Measurements from ENCODE around the gene ACTA1. TPM values are rescaled to one million over a fixed set of nuclear protein-coding genes. Genes with fewer than 3 reads are reported as not detected.

The ACTA1 gene
- total and polyA plus RNA-seq, 2 of the 8 experiments (the other 6 are each of a cell fraction or from before 2014, with no cell fraction given) = 23.5 to 58.2 TPM

DNA sequence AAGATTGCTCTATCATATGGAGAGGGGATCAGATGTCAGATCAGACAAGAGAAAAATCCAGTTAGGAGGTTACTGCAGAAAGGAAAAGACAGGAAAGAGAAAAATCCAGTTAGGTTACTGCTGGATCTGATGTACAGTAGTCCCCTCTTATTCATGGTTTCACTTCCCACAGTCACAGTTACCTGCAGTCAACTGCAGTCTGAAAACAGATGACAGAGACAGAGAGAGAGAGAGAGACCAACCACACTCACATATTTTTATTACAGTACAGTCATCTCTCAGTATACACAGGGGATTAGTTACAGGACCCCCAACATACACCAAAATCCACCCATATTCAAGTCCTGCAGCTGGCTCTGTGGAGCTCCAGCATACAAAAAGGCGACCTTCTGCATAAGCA is 45.0 kb upstream of the ACTA1 start:
- Histone ChIP-seq H3K36me3 (ENCODE audit: control insufficient read depth in 2 of 4, insufficient read depth in 4 of 4, low read length in 3 of 4) (peaks cover 3 to 57% (median 22%) of the 10 kb centered on the region in 4 experiments; a peak in 6 of 8 replicates), H3K4ac (replicated peaks; ENCODE audit: insufficient read length, low read depth, low read length) (no peak overlapping the region), H3K79me1 (ENCODE audit: low read depth, low read length) (no peaks in the 10 kb centered on the region), H3K14ac (ENCODE audit: insufficient read length) (no peak overlapping the region), H3K4me1 (replicated peaks in 1 of 4; ENCODE audit: control insufficient read depth in 3 of 4, insufficient read depth in 4 of 4, low read length in 3 of 4) (no peaks in the 10 kb centered on the region), H3K23ac (ENCODE audit: insufficient read length) (no peak overlapping the region), H4K5ac (ENCODE audit: insufficient read length, low read depth, low read length) (no peak overlapping the region), H2BK12ac (ENCODE audit: low read depth, low read length) (no peak overlapping the region), H3K4me2 (ENCODE audit: insufficient read depth in 1 of 2, low read depth in 2 of 2, low read length in 2 of 2) (no peak overlapping the region), H2BK15ac (ENCODE audit: low read length) (no peak overlapping the region), H3K4me3 (ENCODE audit: extremely low read depth in 1 of 4, insufficient read depth in 2 of 4, low read depth in 3 of 4, low read length in 4 of 4) (no peak overlapping the region), H3K9ac (replicated peaks in 1 of 4; ENCODE audit: extremely low read depth in 1 of 4, low read depth in 3 of 4, low read length in 3 of 4) (no peak overlapping the region), H3K9me3 (ENCODE audit: insufficient read depth in 2 of 2, low read depth in 1 of 2, low read length in 1 of 2) (no peaks in the 10 kb centered on the region), H3K27me3 (replicated peaks in 1 of 4; ENCODE audit: control insufficient read depth in 3 of 4, extremely low read depth in 1 of 4, insufficient read depth in 3 of 4, low read length in 3 of 4) (no peaks in the 10 kb centered on the region), H4K8ac (ENCODE audit: extremely low read depth, insufficient read depth, low read length) (no peak overlapping the region), H3K79me2 (ENCODE audit: control insufficient read depth in 1 of 2, insufficient read depth in 2 of 2, low read length in 2 of 2) (no peaks in the 10 kb centered on the region), H4K20me1 (replicated peaks in 1 of 2; ENCODE audit: control insufficient read depth in 1 of 2, insufficient read depth in 2 of 2, low read length in 2 of 2) (no peaks in the 10 kb centered on the region), H2AFZ (ENCODE audit: low read length) (no peak overlapping the region), H2BK120ac (replicated peaks; ENCODE audit: low read depth, low read length) (no peak overlapping the region), H3K23me2 (ENCODE audit: low read depth, low read length) (no peaks in the 10 kb centered on the region), H2AK5ac (ENCODE audit: low read depth, low read length) (no peak overlapping the region), H4K91ac (replicated peaks; ENCODE audit: insufficient read length, low read length) (no peak overlapping the region), H3K18ac (ENCODE audit: extremely low read depth, low read length) (no peak overlapping the region), H2BK5ac (ENCODE audit: low read depth, low read length) (no peak overlapping the region), H3K56ac (replicated peaks; ENCODE audit: insufficient read length, low read depth, low read length) (no peak overlapping the region), H2BK20ac (ENCODE audit: low read length) (no peak overlapping the region), H3K27ac (ENCODE audit: low read depth, low read length) (no peak overlapping the region)
- ChIA-PET CTCF (ENCODE audit: partially characterized antibody) (interaction anchor here (0.6 to 6.6 kb wide), 4 partner anchors 10 to 227 kb away, joined by 3 to 69 read pairs (median 3); no protein-coding TSS in a partner anchor), POLR2A (ENCODE audit: partially characterized antibody) (interaction anchor here (2.0 kb wide), 1 partner anchor 29 kb away, joined by 6 read pairs; the partner anchor contains the start of gene NUP133)
- no peak for DNase-seq (ENCODE audit: low read depth in 1 of 2, low spot score in 2 of 2)
- 94% methylated on average over 1 of the region's 1 CpG; no CpG with 5 or more reads in 1 of the 2 experiments for WGBS, 2 experiments (ENCODE audit: extremely low coverage in 1 of 2, insufficient coverage in 1 of 2, insufficient read length in 1 of 2, insufficient replicate concordance in 2 of 2, low coverage in 1 of 2, low lambda C conversion rate in 2 of 2, missing lambda C conversion rate in 1 of 2)
- no peak for FAIRE-seq
- no peak for TF ChIP-seq JUN (IDR thresholded peaks at IDR 0.05; ENCODE audit: low read depth, low read length)
- no peak for TF ChIP-seq SRF (IDR thresholded peaks at IDR 0.05; ENCODE audit: low read depth, low read length)
- TF ChIP-seq BCL11A (IDR thresholded peaks at IDR 0.05; ENCODE audit: low read depth in 2 of 2, low read length in 2 of 2) = no peak
- no peak for TF ChIP-seq PHF8 (conservative IDR thresholded peaks at IDR 0.05; ENCODE audit: low read depth, low read length)
- no peak for TF ChIP-seq POLR2A (IDR thresholded peaks at IDR 0.05; ENCODE audit: control extremely low read depth in 1 of 2, low read depth in 2 of 2, low read length in 2 of 2)
- no peak for TF ChIP-seq RBBP5 (IDR thresholded peaks at IDR 0.05; ENCODE audit: borderline replicate concordance, low read depth, low read length)
- no peak for TF ChIP-seq HDAC2 (IDR thresholded peaks at IDR 0.05; ENCODE audit: borderline replicate concordance in 1 of 2, low read depth in 2 of 2, low read length in 2 of 2)
- no peak for TF ChIP-seq RFX5 (IDR thresholded peaks at IDR 0.05; ENCODE audit: borderline replicate concordance, low read depth, low read length)
- no peak for TF ChIP-seq CHD1 (IDR thresholded peaks at IDR 0.05; ENCODE audit: low read depth, low read length)
- TF ChIP-seq CHD2 (IDR thresholded peaks at IDR 0.05; ENCODE audit: low read length) = no peak
- TF ChIP-seq, protein P1, sequence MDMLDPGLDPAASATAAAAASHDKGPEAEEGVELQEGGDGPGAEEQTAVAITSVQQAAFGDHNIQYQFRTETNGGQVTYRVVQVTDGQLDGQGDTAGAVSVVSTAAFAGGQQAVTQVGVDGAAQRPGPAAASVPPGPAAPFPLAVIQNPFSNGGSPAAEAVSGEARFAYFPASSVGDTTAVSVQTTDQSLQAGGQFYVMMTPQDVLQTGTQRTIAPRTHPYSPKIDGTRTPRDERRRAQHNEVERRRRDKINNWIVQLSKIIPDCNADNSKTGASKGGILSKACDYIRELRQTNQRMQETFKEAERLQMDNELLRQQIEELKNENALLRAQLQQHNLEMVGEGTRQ (IDR thresholded peaks at IDR 0.05; ENCODE audit: low read length) = no peak
- TF ChIP-seq EP300 (IDR thresholded peaks at IDR 0.05; ENCODE audit: borderline replicate concordance in 1 of 2, low read depth in 2 of 2, low read length in 2 of 2) = no peak
- TF ChIP-seq TAF7 (optimal IDR thresholded peaks at IDR 0.05; ENCODE audit: borderline replicate concordance, low read depth, low read length) = no peak

Measured in H1 (cell line).